Inflammatory macrophage (primary cell): ENCODE results near the gene DUSP3.
A peak's percentile ranks its signal among the peaks of the same experiment; 100 is the strongest.

Experiments used
- DNase-seq, 2 donors: peaks; one replicate each; pipeline ENCODE4 v3.0.0-alpha.2; 2020 to 2022

The DUSP3 gene

DNA sequence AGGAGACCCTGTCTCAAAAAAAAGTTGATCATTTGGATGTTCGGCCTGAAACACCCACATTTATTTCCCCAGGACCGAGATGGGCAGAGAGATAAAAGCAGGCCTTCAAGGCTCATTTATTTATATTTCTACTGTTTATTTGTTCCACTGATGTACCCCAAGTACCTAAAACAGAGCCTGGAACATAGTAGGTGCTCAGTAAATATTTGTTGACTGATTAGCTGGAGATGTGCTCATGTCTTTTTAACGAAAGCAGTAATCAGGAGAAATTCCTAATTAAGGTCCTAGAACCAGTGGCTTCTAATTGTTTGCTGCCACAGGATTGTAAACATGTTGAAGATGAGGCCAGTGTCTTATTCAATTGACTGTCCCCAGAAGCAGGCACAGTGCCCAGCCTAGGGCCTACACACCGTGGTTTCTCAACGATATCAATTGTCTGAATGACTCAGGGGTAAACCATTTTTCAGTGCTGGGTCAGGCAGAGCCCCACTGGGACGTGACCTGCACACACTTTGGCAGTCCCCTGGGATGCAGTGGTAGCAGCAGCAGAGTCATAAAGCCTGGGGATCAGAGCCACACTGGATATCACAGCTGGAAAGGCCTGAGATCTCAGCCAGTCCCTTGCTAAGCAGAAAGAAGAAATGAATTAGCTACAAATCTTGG, 54.9 kb downstream of the DUSP3 start:
- no peak for DNase-seq

DNA sequence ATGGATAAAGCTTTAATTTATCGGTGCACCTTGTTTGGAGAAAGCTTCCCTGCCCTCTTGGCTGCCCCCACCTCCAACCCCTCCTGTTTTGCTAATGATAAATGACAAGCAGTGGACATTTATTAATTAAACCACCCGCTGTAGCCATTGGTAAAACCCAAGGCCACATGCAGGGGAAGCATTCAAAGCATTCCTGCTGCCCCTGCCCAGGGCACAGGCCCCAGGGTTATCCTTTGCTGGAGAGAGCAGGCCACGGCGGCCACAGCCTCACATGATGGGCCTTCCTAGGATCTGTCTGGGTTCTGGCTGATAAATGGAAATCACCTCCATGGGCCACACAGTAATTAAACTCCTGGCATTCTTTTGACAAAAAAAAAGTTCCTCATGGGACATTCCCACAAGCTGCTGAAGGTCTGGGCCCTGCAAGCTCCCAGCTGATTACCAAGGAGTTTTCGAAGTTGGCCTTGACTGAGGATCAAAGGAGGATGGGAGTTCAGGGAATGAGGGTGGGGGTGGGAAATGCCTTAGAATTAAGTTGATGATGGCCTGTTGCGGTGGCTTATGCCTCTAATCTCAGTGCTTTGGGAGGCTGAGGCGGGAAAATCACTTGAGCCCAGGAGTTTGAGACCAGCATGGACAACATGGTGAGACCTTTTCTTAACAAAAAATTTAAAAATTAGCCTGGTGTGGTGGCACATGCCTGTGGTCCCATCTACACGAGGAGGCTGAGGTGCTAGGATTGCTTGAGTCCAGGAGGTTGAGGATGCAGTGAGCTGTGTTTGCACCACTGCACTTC, 55.7 kb downstream of the DUSP3 start:
- no peak for DNase-seq

DNA sequence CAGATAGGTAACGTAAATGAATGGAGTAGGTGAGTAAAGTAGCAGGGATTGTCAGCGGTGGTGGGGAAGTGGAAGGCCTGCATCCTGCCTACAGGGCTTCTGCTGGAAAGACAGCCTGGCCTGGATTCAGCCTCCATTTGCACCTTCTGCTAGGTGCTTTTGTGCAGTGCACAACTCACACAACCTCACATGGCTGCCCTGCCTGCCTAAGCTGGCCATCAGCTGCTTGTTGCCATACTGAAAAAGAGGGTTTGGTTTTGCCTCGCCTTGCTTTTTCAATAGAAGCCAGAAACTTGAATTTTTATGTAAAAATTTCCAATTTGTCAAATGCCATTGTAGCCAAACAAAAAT, 56.5 kb downstream of the DUSP3 start:
- no peak for DNase-seq

DNA sequence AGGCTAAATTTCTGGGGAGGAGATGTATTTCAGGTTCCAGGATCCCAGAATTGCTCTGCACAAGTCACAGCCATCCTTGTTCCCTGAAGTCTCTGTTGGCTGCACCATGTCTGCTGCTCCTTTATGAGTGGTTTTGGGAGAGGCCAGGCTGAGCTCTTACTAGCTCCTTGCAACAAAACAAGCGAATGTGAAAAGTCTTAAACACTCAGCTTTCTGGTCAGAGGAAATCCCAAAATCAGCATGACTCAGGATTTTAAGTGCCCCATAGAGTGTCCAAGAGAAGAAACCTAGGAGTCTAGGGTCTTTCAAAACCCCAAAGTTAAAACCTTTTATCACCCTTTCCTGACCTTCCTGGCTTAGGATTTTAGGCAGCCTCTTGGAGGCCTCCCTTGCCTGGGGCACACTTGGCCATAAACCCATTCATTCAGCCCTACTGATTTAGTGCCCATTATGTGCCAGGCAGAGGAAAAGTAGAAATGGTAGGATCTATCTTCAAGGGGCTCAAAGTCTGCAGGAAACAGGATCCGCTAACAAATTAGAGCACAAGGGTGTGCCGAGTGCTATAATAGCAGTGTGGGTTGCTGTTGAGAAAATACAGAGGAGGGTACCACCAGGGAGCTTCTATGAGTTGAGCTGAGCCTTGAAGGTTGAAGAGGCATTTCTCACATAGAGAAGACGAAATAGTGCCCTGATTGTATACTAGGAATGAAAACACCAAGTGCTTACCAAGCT, 57.1 kb downstream of the DUSP3 start:
- DNase-seq = no peak

DNA sequence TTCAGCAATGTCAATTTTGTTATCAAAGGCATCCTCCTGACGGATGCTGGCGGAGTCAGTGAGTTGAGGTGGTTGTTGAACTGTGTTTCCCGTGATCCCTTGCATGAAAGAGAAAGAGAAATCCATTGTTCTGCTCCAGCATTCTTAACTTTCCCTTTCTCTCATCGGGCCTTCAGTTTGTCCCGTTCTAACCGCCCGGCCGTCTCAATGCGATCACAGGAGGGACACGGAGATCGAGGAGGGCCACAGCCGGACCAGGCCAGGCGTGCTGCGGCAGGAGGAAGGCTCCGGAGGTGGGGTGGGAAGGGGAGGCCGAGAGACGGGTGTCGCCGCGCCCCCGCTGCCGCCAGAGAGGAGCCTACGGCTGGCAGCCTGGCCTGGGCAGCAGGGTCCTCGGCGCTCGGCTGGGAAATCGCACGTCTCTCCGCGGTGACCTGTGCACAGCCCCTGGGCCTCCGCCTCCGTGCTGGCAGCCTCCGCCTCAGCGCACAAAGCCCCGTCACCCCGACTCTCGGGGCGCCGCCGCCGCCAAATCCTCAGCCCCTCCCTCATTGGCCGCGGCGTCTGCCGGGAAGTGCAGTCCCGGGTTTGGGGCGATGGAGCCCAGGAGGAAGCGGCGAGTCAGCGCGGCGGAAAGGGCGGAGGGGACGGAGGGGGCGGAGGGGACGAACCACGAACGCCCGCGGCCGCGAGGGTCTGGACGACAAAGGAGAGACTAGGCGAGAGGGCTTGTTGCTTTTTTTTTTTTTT, 58.3 kb downstream of the DUSP3 start:
- DNase-seq = peak; percentile 64 to 73

DNA sequence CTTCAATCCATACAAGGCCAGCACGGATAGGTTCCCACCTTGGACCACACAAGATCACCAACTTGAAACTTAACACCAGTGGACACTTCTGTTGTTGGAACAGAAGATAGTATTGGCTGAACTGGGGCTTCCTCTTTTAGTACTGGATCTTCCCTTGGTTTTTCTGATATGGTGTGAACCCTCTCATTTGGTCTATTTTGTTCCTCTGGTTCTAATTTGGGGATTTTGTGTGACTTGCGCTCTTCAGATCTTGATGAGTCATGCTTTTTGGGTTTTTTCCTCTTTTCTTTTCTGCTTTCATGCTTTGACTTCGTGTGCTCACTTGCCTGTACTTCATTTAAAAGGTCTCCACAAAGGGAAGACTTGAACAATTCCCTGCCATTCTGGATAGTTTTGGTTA, 59.2 kb downstream of the DUSP3 start:
- DNase-seq = peak; percentile 36 to 50

DNA sequence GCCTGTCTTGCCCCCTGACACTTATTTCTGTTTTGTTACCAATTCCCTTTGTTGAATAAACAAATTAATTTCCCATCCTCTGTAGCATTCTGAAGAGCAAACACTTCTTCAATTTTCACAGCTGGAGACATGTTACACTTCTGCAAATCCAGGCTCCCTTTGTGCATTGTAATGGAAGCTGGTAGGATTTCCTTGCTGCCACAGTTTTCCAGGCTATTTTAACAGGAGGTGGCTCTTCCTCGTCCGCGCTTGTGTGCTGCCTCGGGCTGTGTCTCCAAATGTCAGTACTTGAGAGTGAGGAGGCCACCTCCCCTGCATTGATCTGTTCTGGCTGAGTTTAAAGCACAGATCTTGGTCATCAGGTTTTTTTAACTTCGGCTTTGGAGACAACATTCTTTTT, 60.2 kb downstream of the DUSP3 start:
- DNase-seq = no peak

DNA sequence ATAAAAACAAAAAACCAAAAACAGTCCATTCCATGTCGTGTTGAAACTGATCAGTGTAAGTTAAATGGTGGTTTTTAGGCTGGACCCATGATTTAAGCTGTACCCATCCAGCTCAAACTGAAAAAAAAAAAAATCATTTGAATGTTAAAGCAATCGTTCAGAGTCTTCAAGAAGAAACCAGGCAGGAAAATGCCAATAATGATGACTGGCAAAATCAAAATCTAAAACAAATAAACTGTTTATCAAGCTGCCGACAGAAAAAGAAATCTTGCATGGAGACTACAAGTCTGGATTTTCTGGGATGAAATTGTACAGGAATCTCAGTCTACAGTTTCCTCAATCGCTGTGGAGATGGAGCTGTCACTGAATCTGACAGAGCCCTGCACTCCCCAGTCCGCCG, 60.9 kb downstream of the DUSP3 start:
- DNase-seq = no peak
